ENCODE results near the gene ACBD7.

Gene ACBD7

GRCh38 chr10:15088428-15089261 is at the start of gene ACBD7:
Gene ACBD7, minus strand, starts transcription at chr10:15088776. Its CDS starts 48 bp downstream, at chr10:15088728.
- peak within 1 kb of the TSS; percentile 79 for H3K4me3 Mint-ChIP-seq
- no peaks in the 10 kb centered on the region for H3K27me3 Mint-ChIP-seq
- H3K4me1 Mint-ChIP-seq = no peaks in the 10 kb centered on the region
- H3K27ac Mint-ChIP-seq = no peak within 1 kb of the TSS
- no peaks in the 10 kb centered on the region for H3K36me3 Mint-ChIP-seq
- no peaks in the 10 kb centered on the region for H3K9me3 Mint-ChIP-seq

- no peak overlapping the region for H3K4me3 Mint-ChIP-seq
- peaks cover 12% of the 10 kb centered on the region for H3K36me3 Mint-ChIP-seq
- H3K4me1 Mint-ChIP-seq = peaks cover 28% of the 10 kb centered on the region
- peak overlapping the region; percentile 68 for H3K27ac Mint-ChIP-seq
- no peaks in the 10 kb centered on the region for H3K27me3 Mint-ChIP-seq
- no peaks in the 10 kb centered on the region for H3K9me3 Mint-ChIP-seq
Measured at GRCh38 chr10:15137636-15138035, 49.1 kb upstream of the ACBD7 start.

DNA sequence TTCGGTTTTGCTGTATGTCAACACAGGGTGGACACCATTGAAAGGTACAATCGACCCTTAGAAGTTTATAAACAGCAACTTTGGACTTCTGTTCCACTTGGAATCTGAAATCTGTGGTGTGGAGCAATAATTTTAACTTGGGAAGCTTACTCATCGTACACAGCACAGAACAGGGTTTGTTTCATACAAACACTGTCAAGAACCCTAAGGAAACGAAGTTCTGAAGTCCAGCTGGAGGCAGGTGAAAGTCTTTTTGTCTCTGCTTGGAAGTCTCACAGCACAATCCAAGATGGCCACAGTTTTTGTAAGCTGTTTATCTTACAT is 48.4 kb upstream of the ACBD7 start:
- Mint-ChIP-seq H3K36me3 (peaks cover 12% of the 10 kb centered on the region), H3K27me3 (no peaks in the 10 kb centered on the region), H3K4me3 (no peak overlapping the region), H3K4me1 (peaks cover 21% of the 10 kb centered on the region), H3K27ac (no peak overlapping the region), H3K9me3 (no peaks in the 10 kb centered on the region)

DNA sequence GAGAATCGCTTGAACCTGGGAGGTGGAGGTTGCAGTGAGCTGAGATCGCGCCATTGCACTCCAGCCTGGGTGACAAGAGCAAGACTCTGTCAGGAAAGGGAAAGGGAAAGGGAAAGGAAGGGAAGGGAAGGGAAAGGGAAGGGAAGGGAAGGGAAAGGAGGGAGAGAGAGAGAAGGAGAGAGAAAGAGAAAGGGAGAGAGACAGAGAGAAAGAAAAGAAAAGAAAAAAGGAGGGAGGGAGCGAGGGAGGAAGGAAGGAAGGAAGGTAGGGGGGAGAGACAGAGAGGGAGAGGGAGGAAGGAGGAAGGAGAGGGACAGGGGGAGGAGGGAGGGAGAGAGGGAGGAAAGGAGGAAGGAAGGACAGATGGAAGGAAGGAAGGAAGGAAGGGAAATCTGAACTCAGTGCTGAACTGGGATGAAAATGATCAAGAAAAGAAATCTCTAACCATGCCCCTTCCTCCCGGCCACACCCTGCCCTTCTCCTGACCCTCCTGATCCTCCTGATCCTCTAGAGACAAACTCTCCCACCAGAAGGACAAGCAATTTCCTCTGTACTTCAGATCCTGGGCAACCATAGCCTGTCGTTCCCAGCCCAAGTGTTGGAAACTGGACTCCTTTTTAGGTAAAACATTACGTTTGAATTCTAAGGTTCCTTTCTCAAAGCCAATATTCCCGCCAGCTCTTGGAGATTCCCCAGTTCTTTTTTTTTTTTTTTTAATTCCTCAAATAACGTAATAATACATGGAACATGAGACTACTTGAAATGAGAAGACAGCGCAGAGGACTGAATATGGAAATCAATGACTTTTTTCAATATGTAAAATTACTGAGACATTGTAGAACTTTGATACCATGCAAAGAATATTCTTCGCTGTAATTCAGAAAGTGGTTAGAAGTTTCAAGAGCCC is 47.8 kb upstream of the ACBD7 start:
- H3K36me3 Mint-ChIP-seq = peaks cover 14% of the 10 kb centered on the region
- H3K4me3 Mint-ChIP-seq = no peak overlapping the region
- no peak overlapping the region for H3K27ac Mint-ChIP-seq
- H3K9me3 Mint-ChIP-seq = no peaks in the 10 kb centered on the region
- H3K27me3 Mint-ChIP-seq = no peaks in the 10 kb centered on the region
- peaks cover 15% of the 10 kb centered on the region for H3K4me1 Mint-ChIP-seq

- Mint-ChIP-seq H3K36me3 (peaks cover 33% of the 10 kb centered on the region), H3K4me3 (no peak overlapping the region), H3K4me1 (peaks cover 11% of the 10 kb centered on the region), H3K27me3 (no peaks in the 10 kb centered on the region), H3K27ac (no peak overlapping the region), H3K9me3 (no peaks in the 10 kb centered on the region)
Measured at GRCh38 chr10:15131330-15131729, 42.8 kb upstream of the ACBD7 start.

DNA sequence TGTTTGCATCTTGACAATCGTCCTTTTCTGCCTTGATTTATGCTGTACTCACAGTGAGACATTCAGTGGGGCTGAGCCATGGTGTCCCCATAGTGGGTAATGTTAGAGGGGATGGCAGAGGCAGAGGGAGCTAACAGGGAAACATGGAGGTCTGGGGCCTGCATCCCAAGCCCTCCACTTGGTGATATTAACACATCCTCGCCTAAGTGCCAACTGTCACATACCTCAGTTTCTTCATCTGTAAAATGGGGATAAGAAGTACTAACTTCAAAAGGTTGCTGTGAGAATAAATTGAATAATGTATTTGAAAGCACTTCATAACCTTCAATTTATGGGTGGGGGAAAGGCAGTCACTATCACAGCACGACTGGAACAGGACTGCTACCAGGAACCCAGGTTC is 36.3 kb upstream of the ACBD7 start:
- peaks cover 25% of the 10 kb centered on the region for H3K4me1 Mint-ChIP-seq
- H3K27me3 Mint-ChIP-seq = no peaks in the 10 kb centered on the region
- no peaks in the 10 kb centered on the region for H3K9me3 Mint-ChIP-seq
- H3K36me3 Mint-ChIP-seq = peaks cover 24% of the 10 kb centered on the region
- H3K4me3 Mint-ChIP-seq = no peak overlapping the region
- H3K27ac Mint-ChIP-seq = no peak overlapping the region

GRCh38 chr10:15124190-15124589 is 35.6 kb upstream of the ACBD7 start:
- peaks cover 26% of the 10 kb centered on the region for H3K36me3 Mint-ChIP-seq
- peaks cover 22% of the 10 kb centered on the region for H3K4me1 Mint-ChIP-seq
- peak overlapping the region; percentile 8 for H3K27ac Mint-ChIP-seq
- no peaks in the 10 kb centered on the region for H3K27me3 Mint-ChIP-seq
- no peaks in the 10 kb centered on the region for H3K9me3 Mint-ChIP-seq
- no peak overlapping the region for H3K4me3 Mint-ChIP-seq

DNA sequence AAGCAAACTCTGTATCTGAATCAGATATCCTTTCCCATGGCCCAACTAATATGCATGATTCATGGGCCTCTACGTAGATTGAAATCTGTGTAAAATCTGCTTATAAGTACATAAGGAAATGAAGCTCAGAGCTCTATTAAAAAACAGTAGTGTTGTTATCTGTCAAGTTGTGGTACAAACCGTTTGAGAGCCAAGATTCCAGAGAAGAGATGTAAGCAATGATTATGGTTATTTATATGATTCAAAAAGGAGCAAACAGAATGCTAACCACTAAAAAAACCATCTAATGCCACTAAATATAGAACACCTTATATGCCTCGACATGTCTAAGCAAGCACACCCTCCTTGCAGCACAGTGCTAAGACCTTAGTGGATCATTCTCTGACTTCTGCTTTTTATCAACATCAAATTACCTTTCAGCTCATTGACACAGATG is 35.2 kb upstream of the ACBD7 start:
- Mint-ChIP-seq H3K4me1 (peaks cover 17% of the 10 kb centered on the region), H3K36me3 (peaks cover 29% of the 10 kb centered on the region), H3K4me3 (no peak overlapping the region), H3K27ac (peak overlapping the region; percentile 8), H3K9me3 (no peaks in the 10 kb centered on the region), H3K27me3 (no peaks in the 10 kb centered on the region)

- Mint-ChIP-seq H3K4me3 (no peak overlapping the region), H3K9me3 (no peaks in the 10 kb centered on the region), H3K36me3 (peaks cover 25% of the 10 kb centered on the region), H3K27me3 (no peaks in the 10 kb centered on the region), H3K4me1 (peaks cover 15% of the 10 kb centered on the region), H3K27ac (peak overlapping the region; percentile 77)
Measured at GRCh38 chr10:15122477-15123030, 34.0 kb upstream of the ACBD7 start.

- H3K27me3 Mint-ChIP-seq = no peaks in the 10 kb centered on the region
- H3K27ac Mint-ChIP-seq = peak overlapping the region; percentile 41
- H3K4me1 Mint-ChIP-seq = peaks cover 15% of the 10 kb centered on the region
- H3K9me3 Mint-ChIP-seq = no peaks in the 10 kb centered on the region
- H3K4me3 Mint-ChIP-seq = no peak overlapping the region
- H3K36me3 Mint-ChIP-seq = peaks cover 25% of the 10 kb centered on the region
Measured at GRCh38 chr10:15121707-15122106, 33.1 kb upstream of the ACBD7 start.

- Mint-ChIP-seq H3K27ac (no peak overlapping the region), H3K4me1 (peaks cover 15% of the 10 kb centered on the region), H3K9me3 (no peaks in the 10 kb centered on the region), H3K4me3 (no peak overlapping the region), H3K36me3 (peaks cover 24% of the 10 kb centered on the region), H3K27me3 (no peaks in the 10 kb centered on the region)
Measured at GRCh38 chr10:15120523-15120922, 31.9 kb upstream of the ACBD7 start.

DNA sequence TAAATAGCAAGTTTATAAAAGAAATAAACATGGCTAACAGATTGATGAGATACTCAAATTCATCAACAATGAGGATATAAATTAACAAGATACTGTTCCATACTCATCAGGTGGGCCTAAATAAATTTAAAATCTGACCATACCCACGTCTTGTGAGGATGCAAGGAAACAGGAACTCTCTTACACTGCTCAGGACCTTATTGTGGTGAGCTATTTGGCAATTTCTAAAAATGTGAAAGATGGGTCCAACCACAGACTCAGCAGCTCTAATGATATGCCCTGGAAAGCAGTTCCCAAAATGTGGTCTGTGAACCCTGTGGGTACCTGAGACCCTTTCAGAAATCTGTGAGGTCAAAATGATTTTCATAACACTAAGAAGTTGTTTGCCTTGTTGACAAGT is 30.0 kb upstream of the ACBD7 start:
- no peaks in the 10 kb centered on the region for H3K9me3 Mint-ChIP-seq
- no peak overlapping the region for H3K4me3 Mint-ChIP-seq
- H3K27ac Mint-ChIP-seq = no peak overlapping the region
- peaks cover 9% of the 10 kb centered on the region for H3K4me1 Mint-ChIP-seq
- H3K27me3 Mint-ChIP-seq = no peaks in the 10 kb centered on the region
- peaks cover 17% of the 10 kb centered on the region for H3K36me3 Mint-ChIP-seq

GRCh38 chr10:15116225-15116624 is 27.6 kb upstream of the ACBD7 start:
- Mint-ChIP-seq H3K27ac (no peak overlapping the region), H3K4me1 (peaks cover 4% of the 10 kb centered on the region), H3K27me3 (no peaks in the 10 kb centered on the region), H3K4me3 (no peak overlapping the region), H3K9me3 (no peaks in the 10 kb centered on the region), H3K36me3 (peaks cover 20% of the 10 kb centered on the region)

DNA sequence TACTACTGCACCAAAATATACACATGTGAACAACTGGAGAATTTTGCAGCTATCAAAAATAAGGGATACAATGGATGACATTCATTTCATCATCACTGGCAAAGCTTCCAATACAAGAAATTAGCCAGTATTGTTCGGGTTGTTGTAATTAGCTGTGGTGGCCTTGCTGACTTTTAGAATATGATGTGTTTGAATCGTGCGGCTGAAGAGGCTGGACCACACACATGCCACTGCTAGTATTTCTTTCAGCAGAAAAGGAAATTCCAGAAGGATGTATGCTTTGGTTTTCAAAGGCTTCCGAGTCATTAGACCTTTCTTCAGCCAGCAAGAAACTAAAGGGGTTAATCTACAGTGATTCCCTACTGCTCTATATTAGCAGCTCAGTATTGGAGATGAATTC is 25.2 kb upstream of the ACBD7 start:
- H3K27ac Mint-ChIP-seq = peak overlapping the region; percentile 55
- H3K9me3 Mint-ChIP-seq = no peaks in the 10 kb centered on the region
- peaks cover 4% of the 10 kb centered on the region for H3K4me1 Mint-ChIP-seq
- H3K4me3 Mint-ChIP-seq = no peak overlapping the region
- H3K36me3 Mint-ChIP-seq = peaks cover 14% of the 10 kb centered on the region
- H3K27me3 Mint-ChIP-seq = no peaks in the 10 kb centered on the region

DNA sequence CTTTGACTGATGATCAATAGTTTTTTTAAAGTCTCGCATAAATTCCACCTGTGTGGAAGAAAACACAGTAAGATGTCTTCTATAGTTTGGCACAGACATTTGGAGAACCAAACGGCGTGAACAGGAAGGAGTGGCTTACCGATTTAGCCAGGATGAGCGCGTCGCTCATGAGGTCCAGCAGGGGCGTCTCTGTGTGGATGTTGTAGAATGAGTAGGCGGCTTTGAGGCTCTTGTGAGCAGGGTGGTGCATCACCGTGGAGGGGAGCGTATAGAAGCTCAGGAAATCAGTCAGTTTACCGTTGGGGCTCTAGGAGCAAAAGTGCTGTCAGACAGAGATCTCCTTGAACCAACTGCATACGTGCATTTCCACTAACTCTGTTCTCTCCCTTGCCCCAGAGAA is 24.1 kb upstream of the ACBD7 start:
- Mint-ChIP-seq H3K4me3 (no peak overlapping the region), H3K27ac (no peak overlapping the region), H3K27me3 (no peaks in the 10 kb centered on the region), H3K36me3 (peaks cover 17% of the 10 kb centered on the region), H3K4me1 (peaks cover 4% of the 10 kb centered on the region), H3K9me3 (no peaks in the 10 kb centered on the region)

Data from activated naive CD4-positive, alpha-beta T cell treated with anti-CD3 and anti-CD28 coated beads, Interleukin-2, amount 50 U/mL, for 24 hours (primary cell).